ENCODE measurements around the gene XAB2. TPM values are rescaled to one million over a fixed set of nuclear protein-coding genes. Genes with fewer than 3 reads are reported as not detected.

XAB2 gene
- polyA plus RNA-seq, 1 donor from 2014 or later = 19.6 TPM

GRCh38 chr19:7610491-7611240, 18.7 kb downstream of the XAB2 start:
- Histone ChIP-seq H3K9ac (ENCODE audit: low read length) (no peak overlapping the region), H3K9me3 (ENCODE audit: low read length) (no peaks in the 10 kb centered on the region), H3K4me2 (ENCODE audit: low read length) (no peak overlapping the region), H3K4me3 (ENCODE audit: low read length) (no peak overlapping the region), H3K36me3 (ENCODE audit: insufficient read depth, low read length) (peaks cover 5% of the 10 kb centered on the region), H3K27ac (ENCODE audit: low read length) (no peak overlapping the region), H3F3A (ENCODE audit: insufficient read depth, low read length, poor library complexity, severe bottlenecking) (no peaks in the 10 kb centered on the region), H3K9me2 (ENCODE audit: insufficient read depth, low read length) (no peaks in the 10 kb centered on the region), H3K79me2 (replicated peaks; ENCODE audit: insufficient read depth, low read length) (no peaks in the 10 kb centered on the region), H2AFZ (ENCODE audit: low read depth, low read length) (no peak overlapping the region), H3K27me3 (ENCODE audit: insufficient read depth, low read depth, low read length) (no peaks in the 10 kb centered on the region), H4K20me1 (ENCODE audit: insufficient read depth) (no peaks in the 10 kb centered on the region)
- TF ChIP-seq RAD21 (conservative IDR thresholded peaks at IDR 0.05) (no peak), POLR2AphosphoS5 (IDR thresholded peaks at IDR 0.05) (no peak), CTCF (IDR thresholded peaks at IDR 0.05; ENCODE audit: poor library complexity, severe bottlenecking) (no peak), TAF1 (IDR thresholded peaks at IDR 0.05; ENCODE audit: low read depth) (no peak), SMC3 (conservative IDR thresholded peaks at IDR 0.05; ENCODE audit: poor library complexity) (no peak), EZH2 (IDR thresholded peaks at IDR 0.05; ENCODE audit: borderline replicate concordance, insufficient read depth, low read length, poor library complexity, severe bottlenecking) (no peak), REST (IDR thresholded peaks at IDR 0.05; ENCODE audit: borderline replicate concordance) (no peak), EP300 (conservative IDR thresholded peaks at IDR 0.05; ENCODE audit: poor library complexity, severe bottlenecking) (no peak), MXI1 (conservative IDR thresholded peaks at IDR 0.05; ENCODE audit: poor library complexity, severe bottlenecking) (no peak)

GRCh38 chr19:7607874-7608560, 21.3 kb downstream of the XAB2 start:
- Histone ChIP-seq H4K20me1 (ENCODE audit: insufficient read depth) (no peaks in the 10 kb centered on the region), H3K36me3 (ENCODE audit: insufficient read depth, low read length) (peaks cover 5% of the 10 kb centered on the region), H3K79me2 (replicated peaks; ENCODE audit: insufficient read depth, low read length) (no peaks in the 10 kb centered on the region), H3K4me2 (ENCODE audit: low read length) (no peak overlapping the region), H3K4me3 (ENCODE audit: low read length) (no peak overlapping the region), H3K27me3 (ENCODE audit: insufficient read depth, low read depth, low read length) (no peaks in the 10 kb centered on the region), H3K9me2 (ENCODE audit: insufficient read depth, low read length) (no peaks in the 10 kb centered on the region), H3K9ac (ENCODE audit: low read length) (no peak overlapping the region), H3F3A (ENCODE audit: insufficient read depth, low read length, poor library complexity, severe bottlenecking) (no peaks in the 10 kb centered on the region), H2AFZ (ENCODE audit: low read depth, low read length) (no peak overlapping the region), H3K9me3 (ENCODE audit: low read length) (no peaks in the 10 kb centered on the region), H3K27ac (ENCODE audit: low read length) (no peak overlapping the region)
- TF ChIP-seq CTCF (IDR thresholded peaks at IDR 0.05; ENCODE audit: poor library complexity, severe bottlenecking) = no peak
- no peak for TF ChIP-seq RAD21 (conservative IDR thresholded peaks at IDR 0.05)
- TF ChIP-seq SMC3 (conservative IDR thresholded peaks at IDR 0.05; ENCODE audit: poor library complexity) = no peak
- no peak for TF ChIP-seq MXI1 (conservative IDR thresholded peaks at IDR 0.05; ENCODE audit: poor library complexity, severe bottlenecking)
- no peak for TF ChIP-seq EZH2 (IDR thresholded peaks at IDR 0.05; ENCODE audit: borderline replicate concordance, insufficient read depth, low read length, poor library complexity, severe bottlenecking)
- TF ChIP-seq POLR2AphosphoS5 (IDR thresholded peaks at IDR 0.05) = no peak
- no peak for TF ChIP-seq REST (IDR thresholded peaks at IDR 0.05; ENCODE audit: borderline replicate concordance)
- no peak for TF ChIP-seq TAF1 (IDR thresholded peaks at IDR 0.05; ENCODE audit: low read depth)
- no peak for TF ChIP-seq EP300 (conservative IDR thresholded peaks at IDR 0.05; ENCODE audit: poor library complexity, severe bottlenecking)

Data from neural cell (in vitro differentiated cells).